Breast epithelium (tissue), 4 donors: ENCODE results near the gene PAPPA. TPM values are rescaled to one million over a fixed set of nuclear protein-coding genes. Genes with fewer than 3 reads are reported as not detected.

Experiments used
- DNase-seq, 2 donors: peaks; one replicate each; pipeline ENCODE4 v3.0.0-alpha.2; 2019; ENCODE audit warnings: low spot score in 2 of 2
- H3K27ac ChIP-seq, 2 donors: fragments of 200-600 bp; sonication (generic) in 1 of 2; one replicate each; pipeline ENCODE4 v1.5.1; 2016 to 2019; ENCODE audit warnings: mild to moderate bottlenecking in 1 of 2
- H3K27me3 ChIP-seq, 2 donors: fragments of 200-600 bp; sonication (generic) in 1 of 2; one replicate each; pipeline versions ENCODE4 v1.5.1 to v1.6.0; 2017 to 2019; ENCODE audit warnings: control low read depth in 1 of 2, mild to moderate bottlenecking in 1 of 2
- H3K36me3 ChIP-seq: fragments of 200-600 bp; one replicate; pipeline ENCODE4 v1.5.1; 2019
- H3K4me1 ChIP-seq, 2 donors: fragments of 200-600 bp; sonication (generic); one replicate each; pipeline ENCODE4 v1.5.1; 2016 to 2019; ENCODE audit warnings: control low read depth in 1 of 2
- H3K4me3 ChIP-seq, 3 donors: fragments of 200-600 bp; sonication (generic); 1 replicate in 2 of 3; 2 replicates in 1 of 3; pipeline ENCODE4 v1.5.1; 2016 to 2019; ENCODE audit warnings: mild to moderate bottlenecking in 3 of 3, moderate library complexity in 2 of 3
- H3K9me3 ChIP-seq, 2 donors: fragments of 200-600 bp; sonication (generic) in 1 of 2; one replicate each; pipeline ENCODE4 v1.5.1; 2016 to 2019; ENCODE audit warnings: control low read depth in 1 of 2
- CTCF ChIP-seq, 3 donors: fragments of 450-650 bp; IDR thresholded peaks; one replicate each; pipeline ENCODE4 v1.5.1; 2016 to 2017; ENCODE audit warnings: antibody characterized with exemption in 3 of 3, mild to moderate bottlenecking in 3 of 3, moderate library complexity in 3 of 3
- POLR2A ChIP-seq: fragments of 450-650 bp; IDR thresholded peaks from one replicate; pipeline ENCODE4 v1.6.1; 2016; ENCODE audit warnings: antibody characterized with exemption, mild to moderate bottlenecking, moderate library complexity
- POLR2AphosphoS5 ChIP-seq, 3 donors: sonication (generic); formaldehyde crosslinking; IDR thresholded peaks; one replicate each; pipeline ENCODE4 v1.6.1; 2017; ENCODE audit warnings: antibody characterized with exemption in 3 of 3
- intact Hi-C: fragments of 100-400 bp; cut with DNase I; formaldehyde crosslinking; loops from one replicate; pipeline ENCODE4 v1.15.1; 2023; ENCODE audit warnings: low total_unique reads
- total RNA-seq, 3 donors: library from RNA; depleted of rRNA; stranded (reverse); fragments of >200 nt; gene quantifications; one replicate each; pipeline ENCODE4 v1.1.0, GENCODE V29; 2016

PAPPA gene
- total RNA-seq, 3 donors from 2014 or later: 2.6 to 3.4 (median 3.4) TPM

GRCh38 chr9:116172216-116172615 is 18.6 kb downstream of the PAPPA start:
- TF ChIP-seq CTCF (IDR thresholded peaks at IDR 0.05) (no peak), POLR2AphosphoS5 (IDR thresholded peaks at IDR 0.05) (no peak), POLR2A (no peak)
- Histone ChIP-seq H3K27me3 (no peaks in the 10 kb centered on the region), H3K9me3 (no peaks in the 10 kb centered on the region), H3K36me3 (no peaks in the 10 kb centered on the region), H3K4me3 (no peak overlapping the region), H3K27ac (no peak overlapping the region), H3K4me1 (no peaks in the 10 kb centered on the region)
- DNase-seq: no peak
- intact Hi-C loops: no loop called here

GRCh38 chr9:116174347-116174746 is 20.8 kb downstream of the PAPPA start:
- Histone ChIP-seq H3K4me1 (no peaks in the 10 kb centered on the region), H3K9me3 (no peaks in the 10 kb centered on the region), H3K36me3 (no peaks in the 10 kb centered on the region), H3K27ac (no peak overlapping the region), H3K27me3 (no peaks in the 10 kb centered on the region), H3K4me3 (no peak overlapping the region)
- intact Hi-C loops: no loop called here
- no peak for DNase-seq
- TF ChIP-seq CTCF (IDR thresholded peaks at IDR 0.05) (no peak), POLR2AphosphoS5 (IDR thresholded peaks at IDR 0.05) (no peak), POLR2A (no peak)

GRCh38 chr9:116175614-116176013 is 22.0 kb downstream of the PAPPA start:
- Histone ChIP-seq H3K4me3 (no peak overlapping the region), H3K27ac (no peak overlapping the region), H3K9me3 (no peaks in the 10 kb centered on the region), H3K27me3 (no peaks in the 10 kb centered on the region), H3K4me1 (no peaks in the 10 kb centered on the region), H3K36me3 (no peaks in the 10 kb centered on the region)
- intact Hi-C loops: no loop called here
- no peak for TF ChIP-seq CTCF (IDR thresholded peaks at IDR 0.05)
- TF ChIP-seq POLR2A: no peak
- no peak for DNase-seq

- no peaks in the 10 kb centered on the region for H3K27me3 ChIP-seq
- no peak overlapping the region for H3K27ac ChIP-seq
- TF ChIP-seq POLR2AphosphoS5 (IDR thresholded peaks at IDR 0.05) (no peak), POLR2A (no peak), CTCF (IDR thresholded peaks at IDR 0.05) (no peak)
- no peaks in the 10 kb centered on the region for H3K9me3 ChIP-seq
- no peak overlapping the region for H3K4me3 ChIP-seq
- no peak for DNase-seq
- no peaks in the 10 kb centered on the region for H3K4me1 ChIP-seq
- intact Hi-C loops: no loop called here
- no peaks in the 10 kb centered on the region for H3K36me3 ChIP-seq
Measured at GRCh38 chr9:116178481-116179211, 25.1 kb downstream of the PAPPA start.

- H3K9me3 ChIP-seq: no peaks in the 10 kb centered on the region
- H3K27ac ChIP-seq: no peak overlapping the region
- intact Hi-C loops: no loop called here
- H3K36me3 ChIP-seq: no peaks in the 10 kb centered on the region
- no peak for DNase-seq
- H3K4me3 ChIP-seq: no peak overlapping the region
- no peaks in the 10 kb centered on the region for H3K27me3 ChIP-seq
- H3K4me1 ChIP-seq: no peaks in the 10 kb centered on the region
- TF ChIP-seq POLR2AphosphoS5 (IDR thresholded peaks at IDR 0.05) (no peak), POLR2A (no peak), CTCF (IDR thresholded peaks at IDR 0.05) (no peak)
Measured at GRCh38 chr9:116179568-116179967, 26.0 kb downstream of the PAPPA start.
